Activated CD4-positive, alpha-beta T cell treated with anti-CD3 and anti-CD28 coated beads, Interleukin-2, amount 50 U/mL, for 24 hours (primary cell): Measurements from ENCODE around the gene ANO10.
A peak's percentile ranks its signal among the peaks of the same experiment; 100 is the strongest.

ENCODE experiments used
- DNase-seq, 2 donors: peaks; one replicate each; pipeline ENCODE4 v3.0.0-alpha.2; 2020; ENCODE audit warnings: low read depth in 1 of 2, low spot score in 1 of 2

The ANO10 gene

DNA sequence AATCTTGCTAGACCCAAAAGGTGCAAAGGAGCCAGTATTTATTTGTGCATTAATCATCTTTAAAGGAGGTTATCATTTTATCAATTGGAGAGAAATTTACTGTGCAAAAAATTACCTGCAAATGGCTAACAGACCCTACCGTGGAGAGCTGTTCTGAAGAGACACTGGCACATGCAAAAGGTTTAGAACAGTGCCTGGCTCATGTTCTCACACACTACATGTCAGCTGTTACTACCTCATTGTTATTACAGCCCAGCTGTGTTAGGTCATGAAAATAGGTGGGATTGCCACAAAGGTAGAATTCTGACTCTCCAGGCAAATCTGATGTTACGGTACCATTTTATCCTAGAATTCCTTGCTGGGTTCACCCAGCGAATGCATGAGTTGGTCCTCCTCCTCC, 198.2 kb downstream of the ANO10 start:
- DNase-seq = no peak

DNA sequence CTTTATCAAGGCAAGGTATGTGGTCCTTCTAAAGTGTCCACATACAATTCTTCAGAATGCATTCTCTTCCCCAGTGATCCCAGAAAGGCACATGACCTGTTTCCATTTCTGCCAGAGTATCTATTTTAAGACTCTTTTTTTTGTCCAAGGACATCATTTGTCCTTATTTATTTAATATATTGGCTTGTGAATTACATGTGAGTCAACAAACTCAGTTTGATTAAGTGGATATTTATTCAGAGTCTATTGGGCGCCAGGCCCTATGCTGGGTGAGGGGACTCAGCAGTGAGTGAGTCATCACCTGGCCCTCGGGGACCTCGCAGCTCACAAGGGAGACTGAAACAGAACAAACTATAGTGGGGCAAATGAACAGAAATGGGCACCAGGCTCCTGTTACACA, 198.7 kb downstream of the ANO10 start:
- DNase-seq = no peak

DNA sequence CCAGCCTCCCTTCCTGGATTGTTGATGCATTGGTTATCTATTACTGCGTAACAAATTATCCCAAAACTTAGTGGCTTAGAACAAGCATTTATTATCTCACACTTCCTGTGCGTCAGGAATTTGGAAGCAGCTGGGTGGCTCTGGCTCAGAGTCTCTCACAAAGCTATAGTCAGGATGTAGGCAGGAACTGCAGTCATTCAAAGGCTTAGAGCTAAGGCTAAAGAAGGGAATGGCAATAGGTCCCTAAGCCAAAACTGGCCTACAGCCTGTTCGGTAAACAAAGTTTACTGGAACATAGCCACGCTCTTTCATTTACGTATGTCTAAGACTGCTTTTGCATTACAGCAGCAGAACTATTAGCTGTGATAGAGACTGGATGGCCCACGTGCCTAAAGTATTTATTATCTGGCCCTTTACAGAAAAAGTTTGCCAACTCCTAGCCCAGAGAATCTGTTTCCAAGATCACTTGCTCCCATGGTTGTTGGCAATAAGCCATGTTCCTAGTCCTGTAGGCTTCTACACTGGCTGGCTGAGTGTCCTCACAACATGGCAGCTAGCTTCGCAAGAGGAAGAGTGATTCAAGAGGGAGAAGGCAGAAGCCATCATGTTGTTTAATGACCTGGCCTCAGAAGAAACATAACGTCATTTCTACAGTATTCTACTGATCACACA, 203.1 kb downstream of the ANO10 start:
- DNase-seq = no peak

- no peak for DNase-seq
Measured at GRCh38 chr3:43417133-43417532, 204.7 kb downstream of the ANO10 start.

- DNase-seq = no peak
Measured at GRCh38 chr3:43415088-43415487, 206.7 kb downstream of the ANO10 start.

DNA sequence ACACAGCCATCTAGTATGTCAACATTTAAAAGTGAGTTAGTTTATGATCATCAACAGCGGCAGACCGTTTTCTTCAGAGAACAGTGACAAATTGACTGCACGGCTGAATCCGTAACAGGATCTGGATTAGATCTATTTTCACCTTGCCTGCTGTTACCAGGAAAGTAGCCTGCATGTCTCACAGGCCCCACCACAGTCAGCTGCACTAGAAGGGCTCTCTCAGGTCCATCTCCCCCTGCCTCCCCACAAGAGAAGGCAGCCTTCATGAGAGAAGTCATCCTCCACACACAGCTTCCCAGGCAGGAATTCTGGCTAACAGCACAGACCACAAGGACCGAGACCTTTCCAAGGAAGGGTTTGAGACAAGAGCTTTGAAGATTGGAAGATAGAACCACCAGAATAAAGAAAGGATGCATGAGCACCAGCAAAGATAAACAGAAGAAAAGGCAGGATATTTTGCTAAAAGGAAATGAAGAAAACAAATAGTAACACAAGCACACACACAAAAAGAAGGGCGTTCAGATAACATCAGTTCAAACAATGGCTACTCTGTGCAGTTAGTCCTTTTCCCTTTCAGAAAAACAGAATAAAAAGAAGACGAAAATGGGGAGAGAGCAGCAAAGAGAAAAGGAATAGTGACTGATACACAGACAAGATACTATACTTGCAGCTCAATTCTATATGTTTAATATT, 208.0 kb downstream of the ANO10 start:
- DNase-seq = no peak

DNA sequence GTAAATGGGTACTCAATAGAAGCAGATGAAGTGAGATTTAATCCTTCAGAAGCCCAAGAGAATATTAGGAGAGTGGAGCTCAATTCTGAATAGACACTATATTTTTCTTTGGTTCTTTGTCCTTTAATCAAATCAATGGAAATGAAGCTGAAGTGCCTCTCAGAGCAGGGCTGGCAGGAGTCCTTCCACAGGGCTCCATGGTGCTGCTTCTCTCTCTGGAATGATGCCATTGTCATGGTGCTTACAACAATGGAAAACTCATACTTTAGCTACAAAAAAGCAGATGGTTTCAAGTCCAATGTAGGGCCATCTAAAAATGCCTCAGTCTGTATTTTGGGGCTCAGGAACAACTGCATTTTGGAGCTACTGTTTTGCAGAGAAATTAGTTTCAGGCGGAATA, 210.4 kb downstream of the ANO10 start:
- no peak for DNase-seq

DNA sequence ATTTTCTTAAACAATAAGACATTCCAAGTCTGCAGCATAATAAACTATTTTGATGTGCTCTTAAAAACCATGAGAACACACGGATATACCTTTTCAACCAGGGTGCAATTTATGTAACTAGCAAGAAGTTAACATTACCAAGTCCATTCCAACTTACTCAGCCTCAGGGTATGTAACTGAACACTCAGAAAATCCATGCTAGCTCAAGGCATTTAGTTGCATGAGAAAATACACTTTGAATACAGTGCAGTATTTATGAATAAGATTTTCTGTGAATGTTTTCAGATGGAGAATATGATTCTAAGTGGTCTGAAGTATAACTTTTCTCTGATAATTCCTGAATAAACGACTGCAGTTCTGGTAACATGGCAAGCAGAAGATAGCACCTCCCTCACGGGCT, 211.2 kb downstream of the ANO10 start:
- DNase-seq = no peak

DNA sequence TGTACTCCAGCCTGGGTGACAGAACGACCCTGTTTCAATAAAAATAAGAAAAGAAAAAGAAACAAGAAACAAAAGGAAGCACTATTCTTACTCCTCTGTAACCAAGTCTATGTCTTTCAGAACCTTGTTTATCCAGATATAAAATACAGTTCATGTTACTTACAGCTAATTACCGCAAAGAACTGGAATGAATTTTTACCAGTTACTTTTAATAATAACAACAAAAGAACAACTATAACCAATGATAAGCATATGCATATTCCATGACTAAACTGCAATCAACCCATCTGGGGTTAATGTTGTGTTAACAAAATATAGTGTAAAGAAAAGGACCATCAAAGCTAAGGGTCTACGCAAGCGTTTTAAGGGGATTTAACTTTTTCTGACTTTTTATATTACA, 212.3 kb downstream of the ANO10 start:
- no peak for DNase-seq

DNA sequence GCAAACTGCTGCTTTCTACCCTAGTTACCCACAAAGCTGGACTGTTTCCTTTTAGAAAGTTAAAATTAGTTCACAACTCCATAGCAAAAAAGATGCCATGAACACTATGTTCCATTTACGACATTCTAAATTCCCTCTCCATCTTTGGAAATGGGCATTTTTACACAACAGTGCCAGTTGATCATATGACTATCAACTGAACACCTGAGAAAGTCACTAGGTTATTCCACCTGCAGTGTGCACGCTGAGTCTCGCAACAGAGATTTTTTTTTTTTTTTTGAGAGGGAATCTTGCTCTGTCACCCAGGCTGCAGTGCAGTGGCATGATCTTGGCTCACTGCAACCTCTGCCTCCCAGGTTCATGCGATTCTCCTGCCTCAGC, 215.2 kb downstream of the ANO10 start:
- no peak for DNase-seq

GRCh38 chr3:43405888-43406642, 215.7 kb downstream of the ANO10 start:
- DNase-seq = no peak

DNA sequence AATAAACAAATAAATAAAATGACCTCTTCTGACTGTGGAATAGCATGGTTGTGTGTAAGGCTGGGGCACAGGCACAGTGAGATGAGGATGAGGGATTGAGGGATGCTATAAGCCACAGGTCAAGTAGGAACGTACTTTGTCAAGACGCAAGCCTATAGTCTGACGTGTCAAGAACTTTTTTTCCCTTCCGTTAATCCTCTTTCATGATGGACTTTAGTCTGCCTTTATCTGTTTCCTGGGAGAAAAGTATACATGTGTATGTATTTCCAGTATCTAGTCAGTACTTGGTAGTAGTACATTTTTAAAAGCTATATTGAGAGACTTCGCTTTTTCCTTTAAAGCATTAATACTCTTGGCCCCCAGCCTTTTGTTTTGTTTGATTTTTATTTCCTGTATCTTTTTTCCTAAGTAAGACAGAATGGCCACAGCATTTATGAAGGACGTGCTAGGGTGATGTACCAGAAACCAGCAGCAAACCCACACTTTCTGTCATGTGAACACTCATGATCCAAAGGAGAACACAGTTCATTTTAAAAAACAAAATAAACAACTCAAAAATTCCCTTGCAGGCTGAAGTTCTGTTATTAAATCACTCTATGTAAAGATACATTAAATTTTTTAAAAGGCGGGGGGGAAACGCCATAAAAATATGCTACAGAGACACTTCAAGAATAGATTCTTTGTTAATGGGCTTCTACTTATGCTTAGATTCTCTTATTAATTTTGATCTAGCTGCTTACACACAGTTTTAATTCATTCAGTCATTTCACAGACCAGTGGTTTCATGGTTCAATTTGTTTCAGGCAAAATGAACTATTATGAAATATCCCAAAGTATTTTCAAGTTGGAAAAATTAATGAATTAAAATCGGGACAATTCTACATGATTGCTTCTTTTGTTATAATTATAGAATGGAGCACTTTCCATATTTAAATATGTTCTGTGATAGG, 220.8 kb downstream of the ANO10 start:
- DNase-seq = no peak

GRCh38 chr3:43400167-43400566, 221.6 kb downstream of the ANO10 start:
- DNase-seq = no peak

DNA sequence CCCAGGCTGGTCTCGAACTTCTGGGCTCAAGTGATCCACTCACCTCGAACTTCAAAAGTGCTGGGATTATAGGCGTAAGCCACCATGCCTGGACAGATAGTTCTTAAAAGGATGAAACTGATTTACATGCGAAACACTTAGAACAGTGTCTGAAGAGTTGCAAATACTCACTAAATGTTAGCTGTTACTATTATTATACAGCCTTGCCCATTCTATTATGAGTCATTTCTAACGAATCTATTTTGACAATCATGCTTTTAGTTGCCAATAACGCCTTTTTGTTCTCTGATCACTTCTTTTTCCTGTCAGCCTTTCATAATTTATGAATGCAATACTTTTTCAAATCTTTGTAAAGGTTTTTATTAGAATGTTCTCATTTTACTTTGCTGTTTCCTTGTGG, 222.8 kb downstream of the ANO10 start:
- no peak for DNase-seq

DNA sequence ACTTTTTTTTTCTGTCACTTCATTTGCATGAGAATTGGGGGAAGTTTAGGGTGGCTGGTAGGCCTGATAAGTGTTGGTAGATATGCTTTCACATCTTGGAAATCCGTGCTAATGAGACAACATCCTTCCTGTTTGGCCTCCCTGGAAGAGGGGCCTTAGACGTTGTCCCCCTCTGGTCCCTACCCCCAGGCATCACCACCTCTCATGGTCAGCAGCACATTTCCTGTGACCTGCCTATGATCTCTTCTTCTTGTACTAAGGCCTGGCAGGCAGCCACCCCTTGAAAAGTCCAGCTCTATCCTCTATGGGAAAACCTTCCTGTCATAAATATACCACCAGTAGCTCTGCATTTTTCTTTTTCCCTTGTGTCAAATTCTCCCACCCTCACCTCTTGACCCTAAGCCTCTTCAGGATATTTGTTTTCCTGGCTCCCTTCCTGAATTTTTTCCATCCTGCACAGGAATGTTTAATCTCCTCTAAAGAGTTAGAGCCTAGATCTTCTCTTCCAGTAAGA, 227.7 kb downstream of the ANO10 start:
- no peak for DNase-seq

DNA sequence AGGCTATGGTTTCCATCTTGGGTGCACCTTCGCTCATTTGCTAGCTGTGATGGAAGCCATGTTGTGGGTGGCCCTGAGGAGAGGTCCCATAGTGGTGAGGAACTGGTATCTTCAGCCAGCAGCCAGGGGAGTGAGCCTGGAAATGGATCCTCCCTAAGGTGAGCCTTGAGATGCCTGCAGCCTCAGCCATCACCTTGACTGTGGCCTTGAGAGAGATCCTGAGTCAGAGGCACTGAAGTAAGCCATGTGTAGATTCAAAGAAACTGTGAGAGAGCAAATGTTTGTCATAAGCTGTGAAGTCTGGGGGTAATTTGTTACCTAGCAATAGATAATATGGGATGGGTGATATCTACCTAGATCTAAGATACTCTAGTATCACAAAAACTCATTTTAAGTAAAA, 230.2 kb downstream of the ANO10 start:
- no peak for DNase-seq

DNA sequence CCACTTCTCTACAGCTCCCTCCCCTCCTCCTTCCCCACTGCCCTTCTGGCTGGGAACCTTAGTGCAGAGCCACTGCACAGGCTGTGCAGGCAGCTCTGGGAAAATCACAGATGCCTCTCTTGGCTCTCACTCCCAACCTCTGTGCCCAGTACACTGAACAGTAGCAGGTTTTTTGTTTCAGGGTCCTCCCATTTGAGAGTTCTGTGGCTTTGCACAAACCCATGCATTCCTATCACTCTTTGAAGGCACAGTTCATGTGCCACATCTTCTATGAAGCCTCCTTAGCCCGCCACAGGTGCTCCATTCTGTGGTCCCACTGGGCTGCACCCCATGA, 231.6 kb downstream of the ANO10 start:
- DNase-seq = no peak

- peak; percentile 20 to 67 for DNase-seq
Measured at GRCh38 chr3:43389388-43390254, 232.2 kb downstream of the ANO10 start.

DNA sequence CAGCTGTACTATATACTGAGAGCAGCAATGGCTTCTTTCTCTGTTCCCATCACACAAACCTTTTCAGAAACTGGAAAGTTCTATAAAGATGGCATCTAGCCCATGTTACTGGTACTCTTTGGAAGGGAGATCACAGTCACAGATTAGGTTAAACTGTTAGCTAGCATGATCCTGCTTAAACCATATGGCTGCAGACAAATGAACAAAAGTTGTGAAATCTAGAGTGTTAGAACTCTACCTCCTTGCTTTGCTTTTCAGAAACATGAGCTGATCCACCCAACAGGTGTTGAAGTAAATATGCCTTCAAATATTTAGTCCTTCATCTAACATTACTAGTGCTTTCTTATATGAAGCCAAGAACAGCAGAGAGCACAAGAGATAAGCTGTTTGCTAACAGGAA, 232.9 kb downstream of the ANO10 start:
- DNase-seq = no peak

- no peak for DNase-seq
Measured at GRCh38 chr3:43388175-43388574, 233.6 kb downstream of the ANO10 start.
